Epithelial cell of esophagus (primary cell): Measurements from ENCODE around the gene PARD3B.

Experiments
- DNase-seq: peaks from one replicate; pipeline ENCODE4 v3.0.0; 2010; ENCODE audit warnings: low read depth
- H3K4me3 ChIP-seq: 2 replicates; pipeline ENCODE4 v1.5.1; 2011; ENCODE audit warnings: mild to moderate bottlenecking, low read length, control low read depth
- TF ChIP-seq, protein P1 (sequence below): IDR thresholded peaks from 2 replicates; pipeline ENCODE4 v1.5.1; 2011; ENCODE audit warnings: low read depth, mild to moderate bottlenecking, low read length, control low read depth, inconsistent platforms; ENCODE audit not compliant: insufficient read depth; ENCODE audit errors: missing control alignments

Gene PARD3B

DNA sequence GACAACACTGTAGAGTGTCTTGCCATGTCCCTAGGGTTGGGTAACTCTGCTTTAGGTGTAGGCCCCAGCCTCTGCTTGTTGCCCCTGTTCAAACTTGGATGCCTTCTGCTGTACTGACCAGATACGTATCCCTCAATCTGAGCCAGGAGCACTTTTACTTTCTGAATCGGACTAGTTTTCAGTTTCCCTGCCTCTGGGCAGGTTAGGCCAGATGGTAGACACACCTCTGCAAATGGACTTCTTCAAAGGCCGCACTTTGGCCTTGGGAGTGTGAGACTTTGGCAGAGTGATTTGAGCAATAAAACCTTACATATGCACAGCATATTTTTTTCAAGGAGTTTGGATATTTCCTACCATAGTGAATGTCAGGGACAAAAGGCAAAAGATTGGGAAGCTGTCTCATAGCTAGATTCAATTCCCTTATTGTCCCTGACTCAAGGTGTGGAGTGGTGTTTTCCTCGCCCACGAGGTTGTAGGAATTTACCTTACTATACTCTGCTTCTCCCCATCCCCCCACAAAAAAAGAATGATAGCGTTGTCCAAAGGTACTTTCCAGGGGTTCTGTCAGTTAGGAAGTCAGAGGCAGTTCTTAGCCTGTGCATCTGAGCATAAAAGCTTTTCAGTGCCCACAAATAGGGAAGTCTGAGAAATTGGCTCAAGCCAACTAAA lies 15.3 kb upstream of the PARD3B start:
- no peak for DNase-seq
- no peak overlapping the region for H3K4me3 ChIP-seq
- TF ChIP-seq, protein P1, sequence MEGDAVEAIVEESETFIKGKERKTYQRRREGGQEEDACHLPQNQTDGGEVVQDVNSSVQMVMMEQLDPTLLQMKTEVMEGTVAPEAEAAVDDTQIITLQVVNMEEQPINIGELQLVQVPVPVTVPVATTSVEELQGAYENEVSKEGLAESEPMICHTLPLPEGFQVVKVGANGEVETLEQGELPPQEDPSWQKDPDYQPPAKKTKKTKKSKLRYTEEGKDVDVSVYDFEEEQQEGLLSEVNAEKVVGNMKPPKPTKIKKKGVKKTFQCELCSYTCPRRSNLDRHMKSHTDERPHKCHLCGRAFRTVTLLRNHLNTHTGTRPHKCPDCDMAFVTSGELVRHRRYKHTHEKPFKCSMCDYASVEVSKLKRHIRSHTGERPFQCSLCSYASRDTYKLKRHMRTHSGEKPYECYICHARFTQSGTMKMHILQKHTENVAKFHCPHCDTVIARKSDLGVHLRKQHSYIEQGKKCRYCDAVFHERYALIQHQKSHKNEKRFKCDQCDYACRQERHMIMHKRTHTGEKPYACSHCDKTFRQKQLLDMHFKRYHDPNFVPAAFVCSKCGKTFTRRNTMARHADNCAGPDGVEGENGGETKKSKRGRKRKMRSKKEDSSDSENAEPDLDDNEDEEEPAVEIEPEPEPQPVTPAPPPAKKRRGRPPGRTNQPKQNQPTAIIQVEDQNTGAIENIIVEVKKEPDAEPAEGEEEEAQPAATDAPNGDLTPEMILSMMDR, result no peak

DNA sequence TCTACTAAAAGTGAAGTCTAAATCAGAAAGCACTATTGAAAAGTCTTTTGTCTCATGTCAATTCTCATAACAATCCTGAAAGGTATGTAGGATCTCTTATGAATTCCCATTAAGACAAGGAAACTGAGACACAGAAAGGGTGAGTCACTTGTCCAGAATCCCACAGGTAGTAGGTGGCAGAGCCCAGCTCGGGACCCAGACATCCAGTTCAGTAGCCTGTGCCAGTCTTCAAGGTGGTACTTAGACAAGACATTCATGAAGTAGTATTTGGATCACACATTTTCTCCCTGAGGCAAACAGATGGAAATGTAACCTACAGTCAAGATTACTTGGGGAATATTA lies 14.8 kb upstream of the PARD3B start:
- TF ChIP-seq, protein P1, result no peak
- peak; percentile 25 for DNase-seq
- no peak overlapping the region for H3K4me3 ChIP-seq

DNA sequence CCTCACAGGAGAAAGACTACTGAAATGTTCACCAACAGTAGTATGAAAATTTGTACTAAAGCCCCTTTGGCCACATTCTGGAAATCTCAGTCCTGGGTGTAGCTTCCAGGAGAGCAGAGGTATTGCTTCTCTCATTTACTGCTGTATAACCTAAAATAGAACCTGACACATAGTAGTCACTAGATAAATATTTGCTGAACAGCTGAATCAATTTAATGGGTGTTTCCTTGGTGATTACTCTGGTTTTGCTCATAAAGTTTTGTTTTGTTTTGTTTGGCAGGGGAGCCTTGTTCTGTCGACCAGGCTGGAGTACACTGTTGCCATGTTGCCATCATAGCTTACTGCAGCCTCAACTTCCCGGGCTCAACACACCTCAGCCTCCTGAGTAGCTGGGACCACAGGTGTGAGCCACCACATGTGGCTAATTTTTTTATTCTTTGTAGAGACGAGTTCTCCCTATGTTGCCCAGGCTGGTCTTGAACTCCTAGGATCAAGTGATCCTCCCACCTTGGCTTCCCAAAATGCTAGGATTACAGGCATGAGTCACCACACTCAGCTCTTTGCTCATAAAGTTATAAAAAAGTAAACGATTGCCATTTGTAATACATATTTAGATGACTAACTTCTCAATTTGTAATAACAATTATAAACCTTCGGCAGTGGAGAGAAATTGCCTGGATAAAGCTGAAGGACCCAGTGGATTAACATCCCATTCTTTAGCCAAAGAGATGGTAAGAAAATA lies 11.5 kb upstream of the PARD3B start:
- DNase-seq, result peak; percentile 69

DNA sequence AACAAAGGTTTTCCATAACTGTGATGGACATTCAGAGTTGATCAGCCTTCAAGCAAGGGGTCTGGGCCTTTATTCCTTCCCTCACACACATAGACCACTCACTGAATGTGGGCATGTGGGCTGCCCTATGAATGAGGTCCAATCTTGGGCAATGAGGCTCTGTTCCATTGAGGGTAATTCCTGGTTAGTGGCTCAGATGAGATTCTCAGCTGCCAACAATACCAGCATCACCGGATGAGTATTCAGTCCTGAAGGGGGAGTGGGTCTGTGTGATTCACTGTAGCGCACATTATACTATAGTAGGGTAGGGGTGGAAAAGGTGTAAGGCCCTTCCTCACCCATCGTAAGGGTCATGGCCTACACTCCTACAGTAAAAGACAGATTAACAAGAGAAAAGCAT lies 9.9 kb upstream of the PARD3B start:
- no peak for DNase-seq
- TF ChIP-seq, protein P1, result no peak
- no peak overlapping the region for H3K4me3 ChIP-seq

More for the DNA sequence above, 11.5 kb upstream of the PARD3B start:
- no peak overlapping the region for H3K4me3 ChIP-seq
- TF ChIP-seq, protein P1, result no peak

DNA sequence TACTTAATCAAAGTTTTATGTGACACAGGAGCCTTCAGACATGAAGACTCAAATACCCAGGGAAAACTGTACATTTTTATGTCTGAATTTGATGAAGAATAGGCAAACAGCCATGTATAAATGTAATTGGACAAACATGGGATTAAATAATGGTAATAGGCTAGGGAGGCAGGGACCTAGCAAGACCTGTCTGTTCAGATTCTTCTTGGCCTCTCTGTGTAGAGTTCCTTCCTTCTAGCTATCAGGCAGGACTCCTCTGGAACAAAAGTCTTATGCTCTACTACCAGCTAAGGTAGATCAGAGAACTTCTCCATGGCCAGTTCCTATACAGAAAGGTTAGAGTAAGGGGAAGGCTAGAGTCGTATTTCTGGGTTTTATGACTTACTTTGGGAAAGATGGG lies 9.5 kb upstream of the PARD3B start:
- TF ChIP-seq, protein P1, result no peak
- DNase-seq, result peak; percentile 34
- H3K4me3 ChIP-seq, result no peak overlapping the region

DNA sequence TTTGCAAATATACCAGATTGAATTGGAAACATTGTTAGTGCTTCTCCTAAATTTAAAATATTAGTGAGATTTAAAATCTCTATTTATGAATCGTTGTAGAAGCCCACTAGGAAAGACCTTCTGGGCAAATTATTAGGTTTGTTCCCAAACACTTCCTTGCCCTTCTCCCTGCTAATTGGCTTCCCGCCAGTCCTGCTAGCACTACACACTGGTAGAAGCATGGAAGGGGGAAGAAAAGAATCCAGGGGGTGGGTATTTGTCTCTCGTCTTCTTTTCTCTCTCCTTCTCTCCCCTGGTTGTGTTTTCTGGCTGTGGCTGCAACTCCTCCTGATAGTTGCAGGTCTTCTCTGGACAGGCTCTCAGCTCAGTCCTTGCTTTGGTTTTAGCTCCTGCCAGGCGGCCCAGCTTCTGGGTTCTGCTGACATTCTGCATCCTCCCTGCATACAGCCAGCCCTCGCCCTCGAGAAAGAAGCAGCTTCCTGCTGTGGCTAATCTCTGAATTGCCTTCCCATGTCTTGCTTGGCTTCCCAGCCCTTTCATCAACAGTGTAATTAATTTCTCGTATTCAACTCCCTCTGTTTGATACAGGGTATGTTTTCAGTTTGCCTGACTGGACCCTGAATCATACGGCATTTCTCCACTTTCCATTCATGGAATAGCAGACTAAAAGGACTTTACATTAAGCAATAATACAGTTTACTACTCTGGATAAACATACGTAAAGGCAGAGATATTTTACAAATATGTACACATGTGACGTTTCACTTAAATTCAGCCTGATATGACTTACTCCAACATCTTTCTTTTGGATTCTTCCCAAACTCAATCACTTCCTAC lies 6.9 kb upstream of the PARD3B start:
- no peak overlapping the region for H3K4me3 ChIP-seq
- no peak for DNase-seq
- TF ChIP-seq, protein P1, result no peak
